Globus pallidus (tissue), 1 donor: ENCODE data around the gene PRKN.

Source experiments
- DNase-seq: peaks from one replicate; pipeline ENCODE4 v3.0.0-alpha.2; 2015; ENCODE audit warnings: low spot score

The PRKN gene

GRCh38 chr6:161444464-161444863 is 1283.1 kb downstream of the PRKN start:
- DNase-seq: peak; percentile 73

DNA sequence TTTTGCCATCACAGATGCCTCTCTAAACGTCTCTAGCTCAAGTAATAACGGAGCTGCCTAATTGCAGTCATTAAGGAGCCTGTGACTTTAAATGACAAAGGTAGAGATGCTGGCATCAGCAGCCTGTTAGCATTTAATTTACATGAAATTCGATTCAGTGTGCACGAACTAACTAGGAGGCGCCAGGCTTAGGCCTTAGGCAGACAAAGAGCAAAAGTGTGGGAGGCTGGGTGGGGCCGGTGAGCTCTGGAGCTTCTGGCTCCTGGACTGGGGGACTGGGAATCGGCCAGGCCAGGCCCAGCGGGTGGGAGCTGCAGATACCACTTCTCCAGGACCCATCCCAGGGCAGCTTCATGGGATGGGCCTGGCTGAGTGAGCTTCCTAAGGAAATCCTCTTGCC is 1283.7 kb downstream of the PRKN start:
- DNase-seq: no peak

DNA sequence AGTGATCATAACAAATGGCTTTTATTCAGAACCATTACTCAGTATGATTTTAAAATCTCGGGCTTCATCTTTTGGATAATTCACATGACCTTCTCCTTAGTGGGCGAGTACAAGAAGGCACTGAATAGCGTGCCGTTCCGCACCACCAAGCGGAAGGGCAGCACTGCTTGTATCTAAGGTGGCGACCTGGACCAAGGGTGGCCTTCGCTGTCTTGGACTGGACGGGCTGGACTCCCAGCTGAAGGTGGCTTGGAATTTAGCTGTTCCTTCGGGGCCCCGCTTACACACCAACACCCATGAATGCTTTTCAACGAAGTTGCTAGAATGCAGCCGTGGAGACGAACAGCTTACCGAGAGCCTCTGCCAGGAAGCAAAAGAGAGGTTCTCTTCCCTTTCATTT is 1285.1 kb downstream of the PRKN start:
- DNase-seq: no peak

DNA sequence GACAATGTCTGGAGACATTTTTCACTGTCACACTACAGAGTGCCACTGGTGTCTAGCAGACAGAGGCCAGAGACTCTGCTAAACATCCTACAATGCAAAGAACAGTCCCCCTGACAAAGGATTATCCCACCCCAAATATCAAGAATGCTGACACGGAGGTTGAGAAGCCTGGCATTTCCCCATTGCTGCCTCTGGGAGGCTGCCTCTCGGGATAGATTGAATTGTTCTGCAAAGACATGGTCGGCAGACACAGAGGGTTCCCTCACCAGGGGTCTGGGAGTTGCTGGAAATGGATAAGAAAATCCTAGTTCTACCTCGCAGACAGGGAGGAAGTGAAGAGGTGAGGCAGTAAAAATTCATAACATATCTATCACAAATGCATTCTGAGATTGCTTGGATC is 1287.3 kb downstream of the PRKN start:
- DNase-seq: no peak

- peak; percentile 93 for DNase-seq
Measured at GRCh38 chr6:161439093-161439492, 1288.5 kb downstream of the PRKN start.

GRCh38 chr6:161438430-161439030 is 1289.0 kb downstream of the PRKN start:
- DNase-seq: no peak

DNA sequence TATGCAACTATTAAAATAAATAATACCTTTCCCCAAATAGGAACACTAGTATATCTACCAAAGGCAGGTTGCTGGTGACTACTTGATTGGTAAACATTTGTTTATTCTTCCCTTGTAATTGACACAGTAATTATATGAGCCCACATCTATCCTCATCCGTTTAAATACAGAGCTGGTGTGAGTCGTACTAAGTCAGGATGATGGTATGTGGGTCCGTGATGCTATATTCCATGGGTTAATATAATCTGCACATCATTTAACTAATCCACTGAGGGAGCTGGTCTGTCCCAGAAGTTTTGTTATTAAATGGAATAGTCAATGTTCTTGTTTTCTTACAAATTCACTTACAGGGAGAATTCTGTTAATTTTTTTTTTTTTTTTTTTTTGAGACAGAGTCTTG is 1289.7 kb downstream of the PRKN start:
- DNase-seq: no peak

GRCh38 chr6:161436106-161436876 is 1291.3 kb downstream of the PRKN start:
- no peak for DNase-seq

- DNase-seq: no peak
Measured at GRCh38 chr6:161435748-161436070, 1291.9 kb downstream of the PRKN start.

GRCh38 chr6:161434921-161435747 is 1292.4 kb downstream of the PRKN start:
- peak; percentile 53 for DNase-seq

GRCh38 chr6:161434350-161434749 is 1293.2 kb downstream of the PRKN start:
- DNase-seq: peak; percentile 74

DNA sequence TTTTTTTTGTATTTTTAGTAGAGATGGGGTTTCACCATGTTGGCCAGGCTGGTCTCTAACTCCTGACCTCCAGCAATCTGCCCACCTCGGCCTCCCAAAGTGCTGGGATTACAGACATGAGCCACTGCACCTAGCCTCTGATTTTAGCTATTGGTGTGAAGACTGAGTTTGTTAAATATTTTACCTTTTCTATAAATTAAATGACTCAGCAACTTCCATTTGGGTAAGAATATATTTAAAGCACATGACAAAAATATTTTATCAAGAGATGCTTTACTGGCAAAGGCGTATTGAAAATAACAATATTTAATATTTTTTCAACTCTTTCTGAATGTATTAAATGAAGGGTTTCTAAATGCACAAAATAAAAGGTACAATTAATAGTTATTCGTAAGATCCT is 1295.0 kb downstream of the PRKN start:
- DNase-seq: no peak

DNA sequence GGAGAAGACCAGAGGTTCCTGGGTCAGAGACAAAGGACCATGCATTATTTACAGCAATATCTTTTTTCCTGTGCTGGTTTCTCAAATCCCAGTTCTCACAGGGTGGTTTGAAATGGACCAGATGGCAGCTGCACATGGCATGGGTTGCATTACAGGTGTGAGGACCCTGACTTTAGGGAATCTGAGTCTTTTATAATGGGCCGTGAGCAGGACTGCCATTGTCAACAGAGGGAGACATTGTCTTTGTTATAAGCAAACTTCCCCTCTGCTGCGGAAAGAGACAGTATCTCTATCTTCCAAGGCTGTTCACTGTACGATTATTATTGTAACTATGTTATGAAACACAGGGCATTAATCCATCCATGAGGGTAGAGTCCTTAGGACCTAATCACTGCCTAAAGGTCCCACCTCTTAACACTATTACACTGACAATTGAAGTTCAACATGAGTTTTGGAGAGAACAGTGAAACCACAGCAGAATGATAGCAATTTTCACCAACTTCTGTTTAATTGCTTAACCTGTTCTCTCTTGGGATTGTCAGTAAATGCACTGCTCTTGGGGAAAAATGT is 1297.6 kb downstream of the PRKN start:
- DNase-seq: no peak

DNA sequence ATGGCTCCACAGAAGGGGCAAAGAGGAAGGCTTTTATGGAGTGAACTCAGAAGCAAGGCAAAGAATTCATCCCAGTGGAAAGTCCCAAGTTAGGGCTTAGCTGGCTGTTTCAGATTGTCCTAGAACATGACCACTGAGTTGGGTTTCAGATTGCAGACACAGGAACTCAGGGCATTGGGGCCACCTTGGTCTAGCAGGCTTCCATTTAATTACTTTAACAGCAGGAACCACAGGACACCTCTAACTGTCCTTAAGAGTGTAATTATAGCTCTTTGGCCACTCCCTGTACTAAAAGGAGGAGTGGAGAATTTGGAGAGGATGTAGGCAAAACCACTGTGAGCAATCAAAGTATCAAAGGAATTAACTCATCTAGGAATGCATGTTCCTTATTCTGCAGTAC is 1303.1 kb downstream of the PRKN start:
- DNase-seq: no peak

GRCh38 chr6:161422710-161423680 is 1304.6 kb downstream of the PRKN start:
- DNase-seq: no peak

GRCh38 chr6:161418463-161418945 is 1309.1 kb downstream of the PRKN start:
- peak; percentile 88 for DNase-seq

DNA sequence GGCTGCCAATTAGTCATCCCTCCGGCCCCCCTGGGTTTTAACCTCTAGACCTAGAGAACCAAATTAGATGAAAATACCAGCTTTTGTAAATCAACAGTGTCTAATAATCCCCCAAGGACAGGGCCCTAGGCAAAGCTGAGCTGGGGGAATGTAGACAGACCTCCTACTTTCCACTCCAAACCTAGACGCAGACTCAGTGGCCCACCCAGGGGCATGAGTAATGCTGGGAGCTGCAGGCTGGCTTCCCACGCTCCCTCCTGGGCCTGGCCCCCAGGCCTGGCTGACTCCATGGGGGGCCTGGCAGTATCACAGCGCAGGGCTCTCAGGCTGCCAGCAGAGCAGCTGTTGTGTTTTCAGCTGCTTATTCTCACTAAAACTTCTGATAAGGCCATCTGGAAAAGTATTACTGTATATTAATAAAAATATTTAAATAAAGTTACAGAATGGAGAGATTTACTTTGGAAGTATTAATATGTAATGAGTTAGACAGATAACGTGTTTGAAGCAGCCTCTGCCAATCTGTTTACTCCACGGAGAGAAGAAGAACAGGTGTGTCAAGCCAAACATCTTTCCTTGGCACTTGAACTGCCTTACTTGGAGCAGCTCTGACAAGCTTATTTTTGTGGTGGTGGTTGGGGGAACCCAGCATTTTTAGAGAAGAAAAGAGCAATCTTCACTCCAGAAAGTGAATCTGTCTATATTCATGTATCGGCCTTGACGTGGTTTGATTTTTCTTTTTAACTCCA is 1309.7 kb downstream of the PRKN start:
- DNase-seq: no peak

DNA sequence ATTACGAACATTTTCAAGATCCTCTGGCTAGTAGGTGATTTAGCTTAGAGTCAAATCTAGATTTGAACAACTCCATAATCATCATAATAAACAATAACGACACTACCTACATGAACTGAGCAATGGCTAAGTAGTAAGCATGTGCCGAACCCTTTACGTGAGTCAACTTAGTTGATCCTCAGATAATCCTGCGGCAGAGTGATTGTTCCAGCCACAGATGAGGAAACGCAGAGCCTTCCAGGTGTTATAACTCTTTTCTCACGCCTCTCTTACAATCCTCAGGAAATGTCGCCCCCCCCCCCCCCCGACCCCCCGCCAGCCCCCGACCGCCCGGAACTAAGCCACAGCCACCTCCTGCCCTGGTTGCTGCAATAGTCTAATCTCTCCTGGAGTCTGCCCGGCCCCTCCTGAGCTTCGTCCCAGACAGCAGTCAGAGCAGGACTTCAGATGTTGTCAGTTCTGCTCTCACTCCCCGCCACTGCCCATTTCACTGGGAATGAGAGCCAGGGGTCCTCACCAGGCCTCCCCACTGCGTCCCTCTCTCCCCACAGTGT is 1312.2 kb downstream of the PRKN start:
- no peak for DNase-seq

GRCh38 chr6:161414707-161415106 is 1312.9 kb downstream of the PRKN start:
- DNase-seq: no peak

GRCh38 chr6:161414180-161414579 is 1313.4 kb downstream of the PRKN start:
- no peak for DNase-seq
